GM18511 (cell line): ENCODE data around the gene ATP9B.

ENCODE experiments used
- ATAC-seq: cut with Tn5 transposase; IDR thresholded peaks from one replicate; pipeline ENCODE4 v1.9.1; 2021; ENCODE audit warnings: mild to moderate bottlenecking, moderate library complexity; ENCODE audit not compliant: unreplicated experiment

The ATP9B gene

DNA sequence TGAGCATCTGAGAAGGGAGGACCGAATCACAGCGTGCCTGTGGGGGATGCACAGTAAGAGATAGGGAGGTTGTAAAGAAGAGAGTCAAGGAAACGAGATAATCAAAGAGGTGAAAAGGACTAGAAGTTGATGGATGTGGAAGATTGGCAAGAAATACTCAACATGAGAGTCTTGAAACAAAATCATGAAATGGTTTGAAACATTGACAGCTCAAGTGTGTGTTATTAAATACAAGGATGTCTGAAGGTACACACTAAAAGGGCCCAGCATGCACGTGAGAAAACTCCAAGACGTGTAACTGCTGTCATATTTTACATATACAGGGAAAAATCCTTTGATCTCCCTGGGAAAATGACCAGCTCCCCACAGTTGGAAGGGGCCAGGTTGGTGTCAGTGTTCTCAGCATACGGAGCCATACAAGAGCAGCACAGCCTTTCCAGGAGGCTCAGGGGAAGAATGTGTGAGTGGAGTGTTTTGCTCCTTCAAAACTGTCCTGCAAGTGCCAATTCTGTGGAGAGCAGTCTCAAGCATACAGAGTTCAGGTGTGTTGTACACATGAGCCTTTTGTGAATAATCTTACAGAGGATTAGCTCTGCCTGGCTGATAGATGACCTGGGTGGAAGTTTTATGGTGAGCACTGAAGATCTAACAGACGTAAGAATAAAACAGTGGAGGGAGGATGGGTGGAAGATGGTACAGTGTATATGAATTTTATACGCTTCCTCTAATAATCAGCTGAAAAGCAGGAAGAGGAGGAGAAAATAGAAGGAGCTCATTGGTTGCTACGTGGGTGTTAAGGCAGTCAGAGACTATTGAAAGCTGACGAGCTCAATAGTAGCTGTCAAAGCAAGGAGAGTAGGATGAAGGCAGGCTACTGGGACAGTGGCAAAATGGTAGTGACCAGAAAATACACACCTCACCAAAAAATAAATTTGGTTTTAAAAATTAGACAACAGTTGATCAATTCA, 126.8 kb downstream of the ATP9B start:
- no peak for ATAC-seq

DNA sequence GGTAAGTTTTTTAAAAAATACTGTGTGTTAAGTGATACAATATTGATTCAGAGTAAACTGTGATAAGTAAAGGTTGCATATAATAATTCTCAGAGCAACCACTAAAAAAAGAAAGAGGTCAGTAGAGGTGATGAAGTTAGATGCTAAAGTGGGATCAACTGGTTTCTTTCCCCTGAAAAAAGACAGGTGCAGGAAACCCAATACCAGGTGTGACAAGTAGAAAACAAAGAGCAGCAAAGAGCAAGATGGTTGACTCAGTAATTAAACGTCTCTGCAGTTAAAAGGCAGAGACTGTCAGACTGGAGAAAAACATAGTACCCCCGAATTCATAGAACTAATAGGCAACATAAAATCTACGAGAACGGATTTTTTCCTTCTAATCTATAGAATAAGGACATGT, 128.3 kb downstream of the ATP9B start:
- no peak for ATAC-seq

DNA sequence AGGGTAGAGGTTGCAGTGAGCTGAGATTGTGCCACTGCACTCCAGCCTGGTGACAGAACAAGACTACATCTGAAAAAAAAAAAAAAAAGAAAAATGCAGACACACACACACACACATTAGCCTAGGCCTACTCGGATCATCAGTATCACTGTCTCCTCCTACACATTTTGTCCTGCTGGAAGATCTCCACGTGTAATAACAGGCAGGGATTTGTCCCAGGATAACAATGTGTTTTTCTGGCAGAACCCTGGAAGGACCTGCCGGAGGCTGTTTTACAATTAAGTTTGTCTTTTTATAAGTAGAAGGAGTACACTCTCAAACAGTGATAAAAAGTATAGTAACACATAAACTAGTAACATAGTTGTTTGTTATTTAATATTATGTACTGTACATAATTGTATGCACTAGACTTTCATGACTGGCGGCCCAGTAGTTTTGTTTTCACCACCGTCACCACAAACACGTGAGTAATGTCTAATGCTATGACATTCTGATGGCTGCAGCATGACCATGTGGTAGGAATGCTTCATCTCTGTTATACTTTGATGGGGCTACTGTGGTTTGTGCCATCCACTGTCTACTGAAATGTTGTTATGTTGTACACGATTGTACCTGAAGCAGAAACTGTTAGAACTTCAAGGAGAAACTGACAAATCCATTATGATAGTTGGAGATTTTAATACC, 130.6 kb downstream of the ATP9B start:
- no peak for ATAC-seq

DNA sequence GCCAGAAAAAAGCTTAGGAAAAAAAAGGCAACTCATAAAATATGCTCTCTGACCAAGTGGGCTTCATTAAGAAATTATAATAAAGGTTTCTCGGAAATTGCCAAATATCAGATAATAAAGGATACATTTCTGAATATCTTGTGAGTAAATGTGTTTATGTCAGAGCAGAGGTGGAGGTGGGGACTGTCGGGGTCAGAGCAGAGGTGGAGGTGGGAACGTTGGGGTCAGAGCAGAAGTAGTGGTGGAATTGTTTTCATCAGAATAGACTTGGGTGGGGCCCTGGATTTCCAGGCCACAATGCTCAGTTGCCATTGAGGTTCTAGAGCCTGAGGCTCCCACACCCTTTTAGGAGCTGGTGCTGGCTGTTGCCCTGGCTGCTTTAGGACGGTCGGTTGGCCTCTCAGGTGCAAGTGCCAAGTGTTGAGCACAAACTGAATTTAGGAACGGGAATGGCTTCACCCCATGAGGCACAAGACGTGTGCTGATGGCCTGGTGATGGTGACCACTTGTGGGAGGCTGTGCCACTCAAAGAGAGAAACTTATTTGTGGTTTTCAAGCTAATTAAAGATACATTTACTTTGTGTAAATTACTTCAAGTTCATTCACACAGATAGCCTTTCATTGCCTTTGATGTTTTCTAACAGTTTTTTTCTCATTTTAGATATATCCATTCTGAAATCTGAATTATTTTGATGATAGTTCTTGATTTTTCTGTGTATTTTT, 131.5 kb downstream of the ATP9B start:
- ATAC-seq = no peak

DNA sequence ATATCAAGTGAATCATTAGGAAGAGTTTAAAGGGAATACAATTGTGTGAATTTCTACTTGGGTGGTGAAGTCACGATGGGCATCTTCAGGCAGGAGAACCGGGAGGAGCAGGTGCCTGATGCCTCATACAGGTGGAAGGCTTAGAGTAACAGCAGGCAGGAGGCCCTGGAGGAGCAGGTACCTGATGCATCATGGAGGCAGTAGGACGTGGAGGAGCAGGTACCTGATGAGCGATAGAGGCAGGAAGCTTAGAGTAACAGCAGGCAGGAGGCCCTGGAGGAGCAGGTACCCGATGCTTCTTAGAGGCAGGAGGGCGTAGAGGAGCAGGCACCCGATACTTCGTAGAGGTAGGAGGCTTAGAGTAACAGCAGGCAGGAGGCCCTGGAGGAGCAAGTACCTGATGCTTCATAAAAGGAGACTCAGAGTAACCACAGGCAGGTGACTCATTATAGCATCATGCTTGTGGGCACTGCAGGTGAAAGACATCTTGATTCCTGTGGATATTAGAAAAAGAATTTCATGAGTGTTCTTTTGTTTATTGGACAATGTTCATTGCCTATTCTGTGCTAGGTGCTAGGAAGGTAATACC, 133.9 kb downstream of the ATP9B start:
- ATAC-seq = no peak

DNA sequence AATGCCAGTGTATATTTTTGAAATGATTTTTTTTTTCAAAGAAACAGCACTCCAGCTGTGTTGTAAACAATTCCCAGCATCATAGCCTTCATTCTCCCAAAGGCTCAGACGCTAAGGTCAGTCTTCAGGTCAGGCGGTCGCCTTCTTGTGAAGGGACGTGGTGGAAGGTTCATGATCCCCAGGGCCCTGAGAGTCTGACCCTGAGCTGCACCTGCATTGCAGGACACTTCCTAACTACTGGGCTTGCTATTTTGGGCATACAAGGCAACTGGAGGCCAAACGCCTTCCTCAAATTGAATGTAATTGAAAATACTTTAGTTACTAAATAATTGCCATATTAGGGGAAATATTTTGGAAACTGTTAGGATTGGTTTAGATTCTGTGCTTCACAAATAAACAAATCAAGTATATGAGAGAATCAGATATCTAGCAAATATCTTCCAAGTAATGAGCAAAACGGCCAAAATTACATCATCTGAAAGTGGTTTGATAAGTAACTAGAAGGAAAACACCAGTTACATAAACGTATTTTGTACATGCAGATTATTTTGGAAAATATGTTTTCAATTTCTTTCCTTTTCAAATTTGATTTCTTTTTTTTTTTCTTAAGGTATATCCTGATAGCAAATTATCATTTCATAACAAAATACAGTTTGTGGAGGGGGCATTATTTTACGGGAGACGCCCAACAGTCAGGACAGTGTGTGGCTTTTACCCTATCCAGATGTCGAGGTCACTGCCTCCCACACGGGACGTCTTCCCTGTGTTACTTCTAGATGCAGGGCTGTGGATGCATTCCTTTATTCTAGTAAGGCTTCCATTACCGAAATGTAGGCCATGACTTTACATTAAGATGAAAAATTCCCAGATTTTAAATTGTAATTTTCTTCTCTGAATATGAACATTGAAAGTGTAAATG, 136.0 kb downstream of the ATP9B start:
- no peak for ATAC-seq

DNA sequence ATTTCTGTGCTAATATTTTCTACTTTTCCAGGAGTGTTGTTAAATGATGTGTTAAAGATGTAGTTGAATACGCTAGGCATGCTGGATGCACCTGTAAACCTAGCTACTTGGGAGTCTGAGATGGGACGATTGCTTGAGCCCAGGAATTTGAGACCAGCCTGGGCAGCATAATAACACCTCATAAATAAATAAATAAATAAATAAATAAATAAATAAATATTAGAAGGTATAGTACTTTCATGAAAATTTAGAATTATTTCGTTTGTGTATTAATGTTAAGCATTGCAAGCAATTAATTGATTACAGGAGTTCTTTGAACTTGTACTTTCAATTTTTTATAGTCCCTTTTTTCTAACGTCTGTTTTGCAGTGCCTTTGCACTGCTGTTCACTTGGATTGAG, 137.2 kb downstream of the ATP9B start:
- ATAC-seq = no peak

DNA sequence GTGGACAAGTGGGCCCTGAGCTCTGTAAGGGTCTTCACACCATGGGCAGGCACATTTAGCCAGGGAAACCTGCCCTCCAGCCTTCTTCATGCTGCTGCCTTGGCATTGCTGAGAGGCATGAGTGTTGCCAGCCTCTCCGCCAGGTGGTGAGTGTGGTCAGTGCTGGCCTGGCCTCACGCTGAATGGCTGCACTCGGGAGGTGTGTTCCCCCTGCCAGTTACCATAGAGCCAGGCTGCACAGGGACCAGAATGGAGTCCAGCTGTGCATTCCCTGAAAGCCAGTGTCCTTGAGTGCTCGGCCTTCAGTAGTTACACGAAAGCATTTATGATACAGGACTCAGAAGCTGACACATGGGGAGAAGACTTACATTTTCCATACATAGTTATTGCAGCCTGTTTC, 139.7 kb downstream of the ATP9B start:
- ATAC-seq = no peak

DNA sequence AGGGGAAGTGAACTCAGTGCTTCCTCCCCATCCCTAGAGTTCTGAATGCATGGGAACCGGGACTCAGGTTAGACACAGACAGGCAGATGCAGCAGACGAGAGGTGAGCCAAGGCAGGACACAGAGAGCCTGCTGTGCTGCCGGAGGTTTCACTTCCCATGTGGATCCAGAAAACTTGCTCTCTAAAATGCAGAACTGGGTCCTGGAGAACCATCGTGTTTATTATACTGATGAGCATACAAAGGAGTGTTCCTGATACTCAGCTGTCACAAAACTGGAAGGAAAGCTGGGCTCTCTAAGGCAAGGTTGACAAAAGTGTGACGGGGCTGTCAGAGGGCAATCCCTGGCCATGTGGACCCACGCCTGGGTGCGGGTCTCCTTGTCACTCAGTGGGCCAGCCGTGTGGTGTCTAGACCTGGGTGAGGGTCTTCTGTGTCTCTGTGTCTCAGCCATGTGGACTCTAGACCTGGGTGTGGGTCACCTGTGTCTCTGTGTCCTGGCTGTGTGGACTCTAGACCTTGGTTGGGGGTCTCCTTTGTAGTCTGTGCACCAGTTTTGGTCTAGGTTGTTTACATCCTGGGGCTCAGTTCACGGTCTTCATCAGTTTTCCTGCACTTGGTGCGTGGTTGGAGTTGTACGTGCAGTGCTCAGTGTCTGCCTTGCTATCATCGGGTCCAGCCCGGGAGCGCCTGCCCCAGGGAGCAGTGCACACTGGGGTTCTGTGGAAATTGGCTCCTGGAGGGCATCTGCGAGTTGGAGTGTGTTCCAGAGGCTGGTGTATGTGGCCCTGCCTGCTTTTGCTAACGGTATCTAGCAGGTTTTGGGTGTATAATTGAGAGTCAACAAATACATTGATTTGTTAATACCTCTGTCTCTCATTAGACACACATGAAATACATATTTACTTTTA, 141.1 kb downstream of the ATP9B start:
- no peak for ATAC-seq

DNA sequence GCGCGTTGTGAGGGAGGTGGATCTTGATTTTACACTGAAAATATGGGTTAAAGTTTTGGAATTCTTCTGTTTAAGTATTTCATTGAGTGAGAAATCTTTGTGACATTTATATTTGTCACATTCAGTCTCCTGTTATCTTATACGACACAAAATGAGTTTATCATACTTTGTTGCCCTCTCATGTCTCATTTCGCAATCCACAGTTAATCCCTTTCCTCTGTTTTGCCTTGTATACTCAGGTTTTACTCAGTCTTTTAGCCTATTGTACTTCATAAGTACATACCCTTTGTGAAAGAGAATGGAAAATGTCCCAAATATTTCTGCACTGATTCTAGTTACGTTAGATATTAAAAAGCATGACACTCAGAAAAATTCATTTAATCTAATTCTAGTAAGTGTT, 142.7 kb downstream of the ATP9B start:
- ATAC-seq = no peak

DNA sequence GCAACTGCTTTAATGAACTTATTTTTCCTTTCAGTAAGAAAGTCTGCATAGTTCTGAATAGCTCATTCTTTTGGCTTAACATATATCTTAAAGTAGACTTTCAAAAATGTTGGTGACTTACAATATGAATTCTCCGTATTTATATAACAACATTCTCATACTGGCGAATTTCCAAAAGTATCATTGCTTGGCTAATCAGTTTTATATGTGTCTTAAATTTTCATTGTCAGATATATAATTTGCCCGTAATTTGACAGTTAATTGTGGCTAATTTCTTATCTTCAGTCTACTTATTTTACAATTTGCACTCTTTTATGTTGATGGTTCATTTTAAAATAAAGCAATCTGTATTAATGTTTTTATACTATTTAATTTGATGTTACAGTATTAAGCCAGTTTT, 144.9 kb downstream of the ATP9B start:
- ATAC-seq = no peak

DNA sequence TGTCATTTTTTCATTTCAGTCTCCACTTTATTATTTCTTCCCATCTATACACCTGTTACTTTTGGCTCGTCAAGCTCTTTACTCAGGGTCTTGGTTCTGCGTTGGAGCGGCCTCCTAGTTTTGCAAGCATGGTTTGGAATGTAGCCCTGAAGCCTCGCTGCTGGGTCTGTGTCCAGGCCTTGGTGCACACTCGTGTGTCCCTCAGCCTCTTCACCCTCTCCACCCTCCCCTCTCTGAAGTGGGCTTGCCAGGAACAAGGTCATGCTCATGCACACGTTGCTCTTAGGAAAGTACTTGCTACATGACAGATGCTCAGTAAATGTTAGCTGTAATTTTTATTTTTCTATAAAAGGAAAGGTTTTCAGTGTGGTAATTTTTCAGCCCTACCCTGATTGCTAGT, 147.0 kb downstream of the ATP9B start:
- no peak for ATAC-seq

DNA sequence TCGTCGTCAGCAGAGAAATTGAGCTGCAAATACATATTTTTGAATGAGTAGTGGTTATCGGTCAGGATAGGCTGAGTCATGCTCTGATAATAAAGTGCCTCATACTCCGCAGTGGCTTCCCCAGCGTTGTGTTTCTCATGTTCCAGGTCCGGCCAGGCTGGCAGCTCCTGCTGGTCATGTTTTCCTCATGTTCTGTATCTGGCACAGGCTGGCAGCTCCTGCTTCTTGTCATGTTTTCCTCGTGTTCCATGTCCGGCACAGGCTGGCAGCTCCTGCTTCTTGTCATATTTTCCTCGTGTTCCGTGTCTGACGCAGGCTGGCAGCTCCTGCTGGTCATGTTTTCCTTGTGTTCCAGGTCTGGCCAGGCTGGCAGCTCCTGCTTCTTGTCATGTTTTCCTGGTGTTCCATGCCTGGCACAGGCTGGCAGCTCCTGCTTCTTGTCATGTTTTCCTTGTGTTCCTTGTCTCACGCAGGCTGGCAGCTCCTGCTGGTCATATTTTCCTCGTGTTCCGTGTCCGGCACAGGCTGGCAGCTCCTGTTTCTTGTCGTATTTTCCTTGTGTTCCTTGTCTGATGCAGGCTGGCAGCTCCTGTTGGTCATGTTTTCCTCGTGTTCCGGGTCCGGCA, 148.9 kb downstream of the ATP9B start:
- ATAC-seq = no peak

DNA sequence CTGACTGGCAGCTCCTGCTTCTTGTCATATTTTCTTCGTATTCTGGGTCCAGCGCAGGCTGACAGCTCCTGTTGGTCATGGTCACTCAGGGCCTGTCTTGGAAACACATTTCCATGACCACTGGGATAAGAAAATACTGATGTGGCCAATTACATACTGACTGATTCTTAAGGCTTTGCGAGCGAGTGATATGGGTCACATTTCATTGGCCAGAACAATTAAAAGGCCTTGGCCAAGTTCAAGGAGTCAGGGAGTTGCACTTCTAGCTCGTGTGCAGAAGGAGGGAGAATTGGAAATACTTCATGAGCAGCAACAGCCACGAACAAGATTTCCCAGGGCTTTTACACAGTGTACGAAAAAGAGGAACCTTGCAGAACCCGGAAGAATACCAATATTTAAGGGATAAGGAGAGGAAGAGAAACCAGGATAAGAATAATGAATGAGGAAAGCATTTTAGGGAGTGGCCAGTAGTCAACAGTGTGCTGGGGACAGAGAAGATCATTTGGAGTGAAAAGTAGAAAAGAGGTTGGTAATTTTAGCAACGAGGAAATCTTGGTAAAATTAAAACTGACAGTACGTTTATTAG, 149.5 kb downstream of the ATP9B start:
- ATAC-seq = no peak

DNA sequence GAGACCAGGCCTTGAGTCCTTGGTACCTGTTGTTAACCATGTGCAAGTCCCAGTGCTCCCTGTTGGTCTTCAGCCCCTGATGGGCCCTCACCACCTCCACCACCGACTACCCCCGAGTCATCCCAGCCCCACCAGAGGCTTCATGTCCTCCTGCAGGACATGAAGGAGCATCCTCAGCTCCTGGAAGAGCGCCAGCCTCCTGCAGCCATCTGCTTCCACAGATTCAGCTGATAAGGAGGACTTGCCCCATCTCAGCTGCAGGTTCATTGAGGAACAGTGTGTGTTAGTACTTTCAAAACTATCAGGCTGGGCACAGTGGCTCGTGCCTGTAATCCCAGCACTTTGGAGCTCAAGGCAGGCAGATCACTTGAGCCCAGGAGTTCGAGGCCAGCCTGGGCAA, 151.9 kb downstream of the ATP9B start:
- no peak for ATAC-seq

DNA sequence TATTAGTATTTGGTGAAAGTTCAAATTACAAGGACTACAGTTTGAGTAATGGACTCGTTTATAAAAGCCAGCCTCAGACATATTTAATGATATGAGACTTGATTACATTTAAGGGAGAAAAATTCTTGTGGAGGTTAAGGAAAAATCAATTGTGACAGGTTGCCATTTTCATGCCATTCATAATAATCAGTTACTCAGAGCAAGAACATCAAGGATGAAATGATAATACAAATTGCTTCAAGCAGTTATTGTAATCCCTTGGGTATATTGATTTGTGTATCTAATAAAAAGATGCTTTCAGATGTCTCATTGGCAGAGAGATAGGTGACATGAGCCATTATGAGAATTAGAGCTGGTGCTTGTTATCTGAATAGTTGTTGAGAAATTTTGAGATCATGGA, 153.6 kb downstream of the ATP9B start:
- ATAC-seq = no peak

DNA sequence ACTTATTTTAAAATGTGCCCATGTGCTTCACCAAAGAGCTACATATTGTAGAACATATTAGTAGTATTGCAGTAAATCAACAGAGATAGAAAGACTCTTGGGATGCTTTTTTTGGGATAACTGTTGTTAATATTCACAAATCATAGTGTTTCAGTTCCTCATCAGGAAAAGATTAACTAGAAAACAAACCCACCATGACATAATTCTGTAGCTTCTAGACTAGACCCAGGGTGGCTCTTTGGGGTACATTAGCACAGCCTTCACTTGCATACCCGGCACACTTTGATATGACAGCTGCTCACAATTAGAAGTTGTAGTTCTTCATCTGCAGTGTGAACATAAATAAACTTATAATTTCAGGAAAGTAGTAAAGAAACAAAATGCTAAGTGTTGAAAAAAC, 154.2 kb downstream of the ATP9B start:
- no peak for ATAC-seq

DNA sequence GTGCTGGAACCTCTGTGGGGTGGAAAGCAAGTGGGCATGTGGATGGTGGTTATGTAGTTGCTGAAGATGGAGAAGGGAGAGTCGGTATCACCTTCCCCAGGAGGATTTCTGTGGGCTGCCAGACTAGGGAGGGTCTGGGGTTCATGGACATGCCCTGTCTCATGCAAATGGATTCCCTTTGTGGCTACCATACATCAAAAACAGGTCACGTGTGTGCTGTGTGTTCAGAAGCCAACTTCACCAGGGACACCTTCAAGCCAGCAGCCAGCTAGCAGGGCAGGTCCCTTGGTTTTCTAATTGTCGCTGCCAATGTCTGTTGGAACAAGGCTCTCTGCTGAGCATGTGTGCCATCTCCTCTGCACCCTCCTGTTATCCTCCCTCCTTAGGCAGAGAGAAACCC, 155.2 kb downstream of the ATP9B start:
- no peak for ATAC-seq
